ENCODE measurements around the gene ZNF563.

ZNF563 gene

GRCh38 chr19:12289790-12290065, 43.7 kb downstream of the ZNF563 start:
- no peak for TF ChIP-seq CTCF (IDR thresholded peaks at IDR 0.05; ENCODE audit: extremely low read depth, missing control alignments)
- no peak for DNase-seq (ENCODE audit: low spot score)

- TF ChIP-seq CTCF (IDR thresholded peaks at IDR 0.05; ENCODE audit: extremely low read depth, missing control alignments) = no peak
- no peak for DNase-seq (ENCODE audit: low spot score)
These were observed 45.4 kb downstream of the ZNF563 start for GRCh38 chr19:12287958-12288500.

- no peak for TF ChIP-seq CTCF (IDR thresholded peaks at IDR 0.05; ENCODE audit: extremely low read depth, missing control alignments)
- no peak for DNase-seq (ENCODE audit: low spot score)
These were observed 48.8 kb downstream of the ZNF563 start for GRCh38 chr19:12284631-12285030.

GRCh38 chr19:12284226-12284625, 49.2 kb downstream of the ZNF563 start:
- TF ChIP-seq CTCF (IDR thresholded peaks at IDR 0.05; ENCODE audit: extremely low read depth, missing control alignments) = no peak
- DNase-seq (ENCODE audit: low spot score) = no peak

DNA sequence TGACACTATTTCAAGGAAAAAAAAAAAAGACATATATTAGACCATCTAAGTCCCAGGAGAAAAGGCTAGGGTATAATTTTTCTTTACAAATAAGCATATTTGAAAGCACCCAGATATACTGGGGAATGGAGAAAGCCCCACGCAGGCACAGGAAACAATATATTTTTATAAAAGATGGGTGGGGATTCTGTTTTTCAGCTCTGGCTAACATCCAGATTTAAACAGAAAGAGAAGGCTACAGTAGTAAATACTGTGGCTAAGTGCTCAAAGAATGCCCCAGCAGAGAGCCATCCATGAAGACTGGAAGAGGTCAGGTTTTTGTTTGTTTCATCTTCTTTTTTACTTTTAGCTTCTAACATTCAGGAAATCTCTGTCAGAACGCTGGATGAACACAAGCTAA, 54.7 kb downstream of the ZNF563 start:
- TF ChIP-seq CTCF (IDR thresholded peaks at IDR 0.05; ENCODE audit: extremely low read depth, missing control alignments) = no peak
- no peak for DNase-seq (ENCODE audit: low spot score)

DNA sequence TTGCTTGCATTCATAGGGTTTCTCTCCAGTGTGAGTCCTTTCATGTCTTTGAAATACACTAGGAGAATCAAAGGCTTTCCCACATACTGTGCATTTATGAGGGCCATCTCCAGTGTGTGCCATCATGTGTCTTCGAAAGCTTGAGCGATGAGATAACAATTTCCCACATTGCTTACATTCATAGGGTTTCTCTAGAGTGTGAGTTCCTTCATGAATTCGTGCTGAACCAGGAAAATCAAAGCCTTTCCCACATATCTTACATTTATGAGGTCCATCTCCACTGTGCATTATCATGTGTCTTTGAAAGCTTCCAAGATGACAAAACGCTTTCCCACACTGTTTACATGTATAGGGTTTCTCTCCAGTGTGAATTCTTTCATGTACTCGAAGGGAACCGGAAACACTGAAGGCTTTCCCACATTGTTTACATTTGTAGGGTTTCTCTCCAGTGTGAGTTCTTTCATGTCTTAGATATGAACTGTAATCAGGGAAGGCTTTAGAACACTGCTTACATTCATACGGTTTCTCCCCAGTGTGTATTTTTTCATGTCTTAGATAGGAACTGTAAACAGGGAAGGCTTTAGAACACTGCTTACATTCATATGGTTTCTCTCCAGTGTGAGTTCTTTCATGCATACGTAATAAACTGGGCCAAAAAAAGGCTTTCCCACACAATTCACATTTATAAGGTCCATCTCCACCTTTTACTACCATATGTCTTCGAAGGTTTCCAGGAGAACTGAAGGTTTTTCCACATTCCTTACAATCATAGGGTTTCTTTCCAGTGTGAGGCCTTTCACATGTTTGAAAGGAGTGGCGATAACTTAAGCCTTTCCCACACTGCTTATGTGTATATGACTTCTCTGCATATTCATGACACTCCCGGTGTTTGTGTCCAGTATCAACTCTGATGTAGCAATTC, 60.2 kb downstream of the ZNF563 start:
- no peak for DNase-seq (ENCODE audit: low spot score)
- no peak for TF ChIP-seq CTCF (IDR thresholded peaks at IDR 0.05; ENCODE audit: extremely low read depth, missing control alignments)

DNA sequence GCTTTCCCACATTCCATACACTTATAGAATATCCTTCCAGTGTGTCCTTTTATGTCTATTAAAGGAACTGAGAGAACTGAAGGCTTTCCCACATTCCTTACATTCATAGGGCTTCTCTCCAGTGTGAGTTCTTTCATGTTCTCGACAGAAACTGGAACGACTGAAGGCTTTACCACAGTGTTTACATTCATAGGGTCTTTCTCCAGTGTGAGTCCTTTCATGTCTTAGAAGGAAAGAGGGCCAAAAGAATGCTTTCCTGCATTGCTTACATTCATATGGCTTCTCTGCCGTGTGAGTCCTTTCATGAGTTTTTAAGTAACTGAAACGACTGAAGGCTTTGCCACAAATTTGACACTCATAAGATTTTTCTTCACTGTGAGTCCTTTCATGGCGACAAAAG, 61.0 kb downstream of the ZNF563 start:
- TF ChIP-seq CTCF (IDR thresholded peaks at IDR 0.05; ENCODE audit: extremely low read depth, missing control alignments) = no peak
- no peak for DNase-seq (ENCODE audit: low spot score)

Data from GM20000 (cell line).